Measurements from ENCODE around the gene ERP27.

- TF ChIP-seq MAX (CRISPR knock-in tag; IDR thresholded peaks at IDR 0.05) (no peak), CTCF (IDR thresholded peaks at IDR 0.05) (no peak), ZNF396 (CRISPR knock-in tag; IDR thresholded peaks at IDR 0.05; ENCODE audit: borderline replicate concordance) (no peak), ZBTB21 (CRISPR knock-in tag; IDR thresholded peaks at IDR 0.05; ENCODE audit: borderline replicate concordance) (no peak), E2F5 (CRISPR knock-in tag; IDR thresholded peaks at IDR 0.05) (no peak), HMGA2 (CRISPR knock-in tag; IDR thresholded peaks at IDR 0.05) (no peak), USF1 (CRISPR knock-in tag; IDR thresholded peaks at IDR 0.05) (no peak), IRF1 (CRISPR knock-in tag; IDR thresholded peaks at IDR 0.05) (no peak), E2F4 (CRISPR knock-in tag; IDR thresholded peaks at IDR 0.05; ENCODE audit: borderline replicate concordance, low read depth) (no peak), JUN (CRISPR knock-in tag; IDR thresholded peaks at IDR 0.05) (no peak), MYBL2 (CRISPR knock-in tag; IDR thresholded peaks at IDR 0.05) (no peak), ZBTB43 (CRISPR knock-in tag; IDR thresholded peaks at IDR 0.05) (no peak), FOXP1 (CRISPR knock-in tag; IDR thresholded peaks at IDR 0.05; ENCODE audit: borderline replicate concordance) (no peak)
Observed at GRCh38 chr12:14941369-14941768, 3.0 kb upstream of the ERP27 start.

Measured in WTC11 (cell line).